HG03342 (cell line): ENCODE data around the gene RAET1L.
"Not testable (repeated sequence)": the region's sequence is repeated elsewhere in the genome, so short reads cannot be mapped to it uniquely, and the experiment has no call there.

ENCODE experiments used
- ATAC-seq: cut with Tn5 transposase; IDR thresholded peaks from one replicate; pipeline ENCODE4 v1.9.1; 2021; ENCODE audit warnings: mild to moderate bottlenecking, moderate library complexity; ENCODE audit not compliant: unreplicated experiment

RAET1L gene

GRCh38 chr6:150044621-150045145, 19.4 kb upstream of the RAET1L start:
- no peak for ATAC-seq

GRCh38 chr6:150043501-150044412, 18.4 kb upstream of the RAET1L start:
- no peak for ATAC-seq

- no peak for ATAC-seq
These were observed 17.8 kb upstream of the RAET1L start for GRCh38 chr6:150043096-150043495.

GRCh38 chr6:150038202-150039062, 13.1 kb upstream of the RAET1L start:
- ATAC-seq, result no peak

- no peak for ATAC-seq
These were observed 12.3 kb upstream of the RAET1L start for GRCh38 chr6:150037526-150038201.

GRCh38 chr6:150036081-150036480, 10.7 kb upstream of the RAET1L start:
- no peak for ATAC-seq

GRCh38 chr6:150033207-150033771, 8.0 kb upstream of the RAET1L start:
- ATAC-seq, result no peak

GRCh38 chr6:150032598-150032997, 7.3 kb upstream of the RAET1L start:
- no peak for ATAC-seq

GRCh38 chr6:150030611-150031010, 5.3 kb upstream of the RAET1L start:
- ATAC-seq, result no peak

GRCh38 chr6:150029749-150030148, 4.4 kb upstream of the RAET1L start:
- no peak for ATAC-seq

- no peak for ATAC-seq
These were observed 3.9 kb upstream of the RAET1L start for GRCh38 chr6:150029276-150029675.

GRCh38 chr6:150028799-150029198, 3.5 kb upstream of the RAET1L start:
- no peak for ATAC-seq

GRCh38 chr6:150027806-150028565, 2.7 kb upstream of the RAET1L start:
- ATAC-seq, result no peak

- ATAC-seq, result no peak
These were observed 1.9 kb upstream of the RAET1L start for GRCh38 chr6:150026976-150027805.

- no peak for ATAC-seq
These were observed 631 bp downstream of the RAET1L start for GRCh38 chr6:150024646-150025155.

GRCh38 chr6:150024021-150024420, 1.3 kb downstream of the RAET1L start:
- ATAC-seq, result not testable (repeated sequence)

- ATAC-seq, result not testable (repeated sequence)
These were observed 3.5 kb downstream of the RAET1L start for GRCh38 chr6:150021870-150022269.

- no peak for ATAC-seq
These were observed 6.3 kb downstream of the RAET1L start for GRCh38 chr6:150018846-150019580.
